WTC11 (cell line): ENCODE data around the gene SNTB2. TPM values are rescaled to one million over a fixed set of nuclear protein-coding genes. Genes with fewer than 3 reads are reported as not detected.
A peak's percentile ranks its signal among the peaks of the same experiment; 100 is the strongest.

ENCODE experiments used
- ATF1 ChIP-seq: sonication (generic); formaldehyde crosslinking; IDR thresholded peaks from 2 replicates; pipeline ENCODE4 v1.8.1; 2023; ENCODE audit warnings: mild to moderate bottlenecking, moderate library complexity, missing genetic modification reagents
- ATF6 ChIP-seq: sonication (generic); formaldehyde crosslinking; IDR thresholded peaks from 2 replicates; pipeline ENCODE4 v1.8.1; 2023; ENCODE audit warnings: mild to moderate bottlenecking, missing genetic modification reagents
- CREM ChIP-seq: sonication (generic); formaldehyde crosslinking; IDR thresholded peaks from 2 replicates; pipeline ENCODE4 v1.8.1; 2022; ENCODE audit warnings: mild to moderate bottlenecking, missing genetic modification reagents, moderate library complexity
- FOXJ3 ChIP-seq: sonication (generic); formaldehyde crosslinking; IDR thresholded peaks from 2 replicates; pipeline ENCODE4 v1.9.0; 2021; ENCODE audit warnings: missing genetic modification reagents, mild to moderate bottlenecking, borderline replicate concordance
- GABPB1 ChIP-seq: sonication (generic); formaldehyde crosslinking; IDR thresholded peaks from 2 replicates; pipeline ENCODE4 v1.8.1; 2023; ENCODE audit warnings: mild to moderate bottlenecking, missing genetic modification reagents
- JAZF1 ChIP-seq: fragments of 250-450 bp; sonication (Bioruptor Pico); IDR thresholded peaks from 2 replicates; pipeline ENCODE4 v1.9.0; 2021; ENCODE audit warnings: moderate library complexity, mild to moderate bottlenecking, inconsistent platforms
- MYBL2 ChIP-seq: sonication (generic); formaldehyde crosslinking; IDR thresholded peaks from 2 replicates; pipeline ENCODE4 v1.8.1; 2023; ENCODE audit warnings: mild to moderate bottlenecking, moderate library complexity, missing genetic modification reagents
- NFE2L1 ChIP-seq: sonication (generic); formaldehyde crosslinking; IDR thresholded peaks from 2 replicates; pipeline ENCODE4 v1.8.1; 2023; ENCODE audit warnings: missing genetic modification reagents
- NFYB ChIP-seq: sonication (generic); formaldehyde crosslinking; conservative IDR thresholded peaks from 2 replicates; pipeline ENCODE4 v1.8.0; 2022; ENCODE audit warnings: low read depth, missing genetic modification reagents
- NR2C2 ChIP-seq: sonication (generic); formaldehyde crosslinking; IDR thresholded peaks from 2 replicates; pipeline ENCODE4 v1.8.0; 2022; ENCODE audit warnings: mild to moderate bottlenecking, missing genetic modification reagents
- PRRX2 ChIP-seq: fragments of 250-450 bp; sonication (Bioruptor Pico); IDR thresholded peaks from 2 replicates; pipeline ENCODE4 v1.8.0; 2021; ENCODE audit warnings: mild to moderate bottlenecking
- RORB ChIP-seq: fragments of 250-450 bp; sonication (Bioruptor Pico); IDR thresholded peaks from 2 replicates; pipeline ENCODE4 v1.9.0; 2021; ENCODE audit warnings: mild to moderate bottlenecking
- SP1 ChIP-seq: sonication (generic); formaldehyde crosslinking; conservative IDR thresholded peaks from 2 replicates; pipeline ENCODE4 v1.8.1; 2022; ENCODE audit warnings: missing genetic modification reagents
- TCF7 ChIP-seq: sonication (generic); formaldehyde crosslinking; IDR thresholded peaks from 2 replicates; pipeline ENCODE4 v1.8.0; 2022; ENCODE audit warnings: mild to moderate bottlenecking, low read depth, missing genetic modification reagents, moderate library complexity
- USF2 ChIP-seq: sonication (generic); formaldehyde crosslinking; IDR thresholded peaks from 2 replicates; pipeline ENCODE4 v1.8.1; 2023; ENCODE audit warnings: mild to moderate bottlenecking, missing genetic modification reagents, moderate library complexity
- ZBTB43 ChIP-seq: sonication (generic); formaldehyde crosslinking; IDR thresholded peaks from 2 replicates; pipeline ENCODE4 v1.8.1; 2023; ENCODE audit warnings: mild to moderate bottlenecking, missing genetic modification reagents
- ZMAT4 ChIP-seq: fragments of 250-450 bp; sonication (Bioruptor Pico); IDR thresholded peaks from 2 replicates; pipeline ENCODE4 v1.9.0; 2021; ENCODE audit warnings: mild to moderate bottlenecking
- ZNF219 ChIP-seq: sonication (generic); formaldehyde crosslinking; IDR thresholded peaks from 2 replicates; pipeline ENCODE4 v1.8.0; 2023; ENCODE audit warnings: missing genetic modification reagents, mild to moderate bottlenecking, borderline replicate concordance
- total RNA-seq: library from RNA; stranded (reverse); gene quantifications from 3 replicates; pipeline ENCODE4 v1.2.3, GENCODE V29; 2021
- TF ChIP-seq, protein P1 (sequence below): sonication (generic); formaldehyde crosslinking; IDR thresholded peaks from 2 replicates; pipeline ENCODE4 v1.8.0; 2023; ENCODE audit warnings: missing genetic modification reagents, mild to moderate bottlenecking, borderline replicate concordance
- TF ChIP-seq, protein P2 (sequence below): sonication (generic); formaldehyde crosslinking; IDR thresholded peaks from 2 replicates; pipeline ENCODE4 v1.8.0; 2023; ENCODE audit warnings: mild to moderate bottlenecking, missing genetic modification reagents
- TF ChIP-seq, protein P3 (sequence below): sonication (generic); formaldehyde crosslinking; IDR thresholded peaks from 2 replicates; pipeline ENCODE4 v1.8.0; 2022; ENCODE audit warnings: mild to moderate bottlenecking, missing genetic modification reagents

Gene SNTB2
- total RNA-seq, 1 experiment from 2014 or later: 23.7 TPM

- TF ChIP-seq RORB (CRISPR knock-in tag) (no peak), ATF6 (no peak), JAZF1 (CRISPR knock-in tag) (no peak), NFYB (no peak), USF2 (CRISPR knock-in tag) (peak; percentile 45; the same call in 1 of the 2 replicates), ZNF219 (CRISPR knock-in tag) (peak; percentile 81; the same call in 1 of the 2 replicates), NR2C2 (CRISPR knock-in tag) (no peak), CREM (0 out of 2 replicates have a peak, but pooled peaks have one; percentile 6), ZMAT4 (CRISPR knock-in tag) (no peak), ATF1 (CRISPR knock-in tag) (no peak), NFE2L1 (0 out of 2 replicates have a peak, but pooled peaks have one; percentile 32), GABPB1 (CRISPR knock-in tag) (0 out of 2 replicates have a peak, but pooled peaks have one; percentile 12), TCF7 (CRISPR knock-in tag) (no peak), PRRX2 (CRISPR knock-in tag) (no peak), FOXJ3 (no peak), ZBTB43 (CRISPR knock-in tag) (no peak), SP1 (CRISPR knock-in tag) (peak; percentile 85), MYBL2 (CRISPR knock-in tag) (no peak)
- TF ChIP-seq, protein P1, sequence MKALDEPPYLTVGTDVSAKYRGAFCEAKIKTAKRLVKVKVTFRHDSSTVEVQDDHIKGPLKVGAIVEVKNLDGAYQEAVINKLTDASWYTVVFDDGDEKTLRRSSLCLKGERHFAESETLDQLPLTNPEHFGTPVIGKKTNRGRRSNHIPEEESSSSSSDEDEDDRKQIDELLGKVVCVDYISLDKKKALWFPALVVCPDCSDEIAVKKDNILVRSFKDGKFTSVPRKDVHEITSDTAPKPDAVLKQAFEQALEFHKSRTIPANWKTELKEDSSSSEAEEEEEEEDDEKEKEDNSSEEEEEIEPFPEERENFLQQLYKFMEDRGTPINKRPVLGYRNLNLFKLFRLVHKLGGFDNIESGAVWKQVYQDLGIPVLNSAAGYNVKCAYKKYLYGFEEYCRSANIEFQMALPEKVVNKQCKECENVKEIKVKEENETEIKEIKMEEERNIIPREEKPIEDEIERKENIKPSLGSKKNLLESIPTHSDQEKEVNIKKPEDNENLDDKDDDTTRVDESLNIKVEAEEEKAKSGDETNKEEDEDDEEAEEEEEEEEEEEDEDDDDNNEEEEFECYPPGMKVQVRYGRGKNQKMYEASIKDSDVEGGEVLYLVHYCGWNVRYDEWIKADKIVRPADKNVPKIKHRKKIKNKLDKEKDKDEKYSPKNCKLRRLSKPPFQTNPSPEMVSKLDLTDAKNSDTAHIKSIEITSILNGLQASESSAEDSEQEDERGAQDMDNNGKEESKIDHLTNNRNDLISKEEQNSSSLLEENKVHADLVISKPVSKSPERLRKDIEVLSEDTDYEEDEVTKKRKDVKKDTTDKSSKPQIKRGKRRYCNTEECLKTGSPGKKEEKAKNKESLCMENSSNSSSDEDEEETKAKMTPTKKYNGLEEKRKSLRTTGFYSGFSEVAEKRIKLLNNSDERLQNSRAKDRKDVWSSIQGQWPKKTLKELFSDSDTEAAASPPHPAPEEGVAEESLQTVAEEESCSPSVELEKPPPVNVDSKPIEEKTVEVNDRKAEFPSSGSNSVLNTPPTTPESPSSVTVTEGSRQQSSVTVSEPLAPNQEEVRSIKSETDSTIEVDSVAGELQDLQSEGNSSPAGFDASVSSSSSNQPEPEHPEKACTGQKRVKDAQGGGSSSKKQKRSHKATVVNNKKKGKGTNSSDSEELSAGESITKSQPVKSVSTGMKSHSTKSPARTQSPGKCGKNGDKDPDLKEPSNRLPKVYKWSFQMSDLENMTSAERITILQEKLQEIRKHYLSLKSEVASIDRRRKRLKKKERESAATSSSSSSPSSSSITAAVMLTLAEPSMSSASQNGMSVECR (CRISPR knock-in tag): 0 out of 2 replicates have a peak, but pooled peaks have one; percentile 31
- TF ChIP-seq, protein P2, sequence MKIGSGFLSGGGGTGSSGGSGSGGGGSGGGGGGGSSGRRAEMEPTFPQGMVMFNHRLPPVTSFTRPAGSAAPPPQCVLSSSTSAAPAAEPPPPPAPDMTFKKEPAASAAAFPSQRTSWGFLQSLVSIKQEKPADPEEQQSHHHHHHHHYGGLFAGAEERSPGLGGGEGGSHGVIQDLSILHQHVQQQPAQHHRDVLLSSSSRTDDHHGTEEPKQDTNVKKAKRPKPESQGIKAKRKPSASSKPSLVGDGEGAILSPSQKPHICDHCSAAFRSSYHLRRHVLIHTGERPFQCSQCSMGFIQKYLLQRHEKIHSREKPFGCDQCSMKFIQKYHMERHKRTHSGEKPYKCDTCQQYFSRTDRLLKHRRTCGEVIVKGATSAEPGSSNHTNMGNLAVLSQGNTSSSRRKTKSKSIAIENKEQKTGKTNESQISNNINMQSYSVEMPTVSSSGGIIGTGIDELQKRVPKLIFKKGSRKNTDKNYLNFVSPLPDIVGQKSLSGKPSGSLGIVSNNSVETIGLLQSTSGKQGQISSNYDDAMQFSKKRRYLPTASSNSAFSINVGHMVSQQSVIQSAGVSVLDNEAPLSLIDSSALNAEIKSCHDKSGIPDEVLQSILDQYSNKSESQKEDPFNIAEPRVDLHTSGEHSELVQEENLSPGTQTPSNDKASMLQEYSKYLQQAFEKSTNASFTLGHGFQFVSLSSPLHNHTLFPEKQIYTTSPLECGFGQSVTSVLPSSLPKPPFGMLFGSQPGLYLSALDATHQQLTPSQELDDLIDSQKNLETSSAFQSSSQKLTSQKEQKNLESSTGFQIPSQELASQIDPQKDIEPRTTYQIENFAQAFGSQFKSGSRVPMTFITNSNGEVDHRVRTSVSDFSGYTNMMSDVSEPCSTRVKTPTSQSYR (CRISPR knock-in tag): no peak
- TF ChIP-seq, protein P3, sequence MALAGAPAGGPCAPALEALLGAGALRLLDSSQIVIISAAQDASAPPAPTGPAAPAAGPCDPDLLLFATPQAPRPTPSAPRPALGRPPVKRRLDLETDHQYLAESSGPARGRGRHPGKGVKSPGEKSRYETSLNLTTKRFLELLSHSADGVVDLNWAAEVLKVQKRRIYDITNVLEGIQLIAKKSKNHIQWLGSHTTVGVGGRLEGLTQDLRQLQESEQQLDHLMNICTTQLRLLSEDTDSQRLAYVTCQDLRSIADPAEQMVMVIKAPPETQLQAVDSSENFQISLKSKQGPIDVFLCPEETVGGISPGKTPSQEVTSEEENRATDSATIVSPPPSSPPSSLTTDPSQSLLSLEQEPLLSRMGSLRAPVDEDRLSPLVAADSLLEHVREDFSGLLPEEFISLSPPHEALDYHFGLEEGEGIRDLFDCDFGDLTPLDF (CRISPR knock-in tag): no peak
Observed at GRCh38 chr16:69310653-69311532, 123.9 kb downstream of the SNTB2 start, which contains the start of gene VPS4A (continued).
